Tibial nerve (tissue), 4 donors: Measurements from ENCODE around the gene SNN. TPM values are rescaled to one million over a fixed set of nuclear protein-coding genes. Genes with fewer than 3 reads are reported as not detected.

Source experiments
- DNase-seq, 2 donors: peaks; one replicate each; pipeline ENCODE4 v3.0.0-alpha.2; 2019; ENCODE audit warnings: low spot score in 2 of 2
- H3K27ac ChIP-seq, 4 donors: fragments of 200-600 bp; sonication (generic) in 3 of 4; one replicate each; pipeline ENCODE4 v1.5.1; 2017 to 2019; ENCODE audit warnings: mild to moderate bottlenecking in 1 of 4
- H3K27me3 ChIP-seq, 2 donors: fragments of 200-600 bp; sonication (generic) in 1 of 2; one replicate each; pipeline versions ENCODE4 v1.5.1 to v1.6.0; 2017 to 2019
- H3K36me3 ChIP-seq, 3 donors: fragments of 200-600 bp; sonication (generic); one replicate each; pipeline ENCODE4 v1.5.1; 2018 to 2019
- H3K4me1 ChIP-seq, 4 donors: fragments of 200-600 bp; sonication (generic) in 3 of 4; one replicate each; pipeline ENCODE4 v1.5.1; 2017 to 2019
- H3K4me3 ChIP-seq, 4 donors: fragments of 200-600 bp; sonication (generic) in 3 of 4; one replicate each; pipeline ENCODE4 v1.5.1; 2017 to 2019; ENCODE audit warnings: mild to moderate bottlenecking in 1 of 4, moderate library complexity in 1 of 4
- H3K9me3 ChIP-seq, 4 donors: fragments of 200-600 bp; sonication (generic) in 3 of 4; one replicate each; pipeline ENCODE4 v1.5.1; 2017 to 2019
- CTCF ChIP-seq, 5 experiments: fragments of 200-600 bp in 3 of 5; fragments of 450-650 bp in 2 of 5; sonication (generic) in 3 of 5; IDR thresholded peaks; one replicate each; pipeline ENCODE4 v1.5.1; 2016 to 2019; ENCODE audit warnings: antibody characterized with exemption in 5 of 5, mild to moderate bottlenecking in 3 of 5, moderate library complexity in 2 of 5
- EP300 ChIP-seq, 2 donors: sonication (generic); formaldehyde crosslinking; IDR thresholded peaks; one replicate each; pipeline ENCODE4 v1.6.1; 2017; ENCODE audit warnings: antibody characterized with exemption in 2 of 2, mild to moderate bottlenecking in 1 of 2
- POLR2A ChIP-seq, 2 donors: fragments of 450-650 bp; IDR thresholded peaks; one replicate each; pipeline ENCODE4 v1.6.1; 2017; ENCODE audit warnings: antibody characterized with exemption in 2 of 2, mild to moderate bottlenecking in 2 of 2, moderate library complexity in 2 of 2
- WGBS, 2 donors: methylation state at CpG; one replicate each; pipeline ENCODE4 v1.1.5; 2018; 5-methylcytosine and 5-hydroxymethylcytosine counted together
- total RNA-seq, 4 donors: library from RNA; depleted of rRNA; stranded (reverse); fragments of >200 nt; gene quantifications; one replicate each; pipeline ENCODE4 v1.1.0, GENCODE V29; 2016

Gene SNN
- total RNA-seq, 4 donors from 2014 or later: 24.3 to 30.6 (median 27.0) TPM

GRCh38 chr16:11725457-11725856 lies 57.2 kb downstream of the SNN start:
- Histone ChIP-seq H3K27ac (no peak overlapping the region), H3K36me3 (peaks cover 0 to 61% (median 7%) of the 10 kb centered on the region in 3 donors)
- 85 to 88% methylated on average over 1 of the region's 1 CpG for WGBS, 2 donors

GRCh38 chr16:11726008-11726407 lies 57.8 kb downstream of the SNN start:
- Histone ChIP-seq H3K9me3 (no peaks in the 10 kb centered on the region), H3K4me1 (peaks cover 0 to 14% (median 0%) of the 10 kb centered on the region in 4 donors), H3K27ac (no peak overlapping the region), H3K4me3 (no peak overlapping the region), H3K27me3 (no peaks in the 10 kb centered on the region), H3K36me3 (peaks cover 0 to 57% (median 7%) of the 10 kb centered on the region in 3 donors)
- DNase-seq: no peak
- TF ChIP-seq POLR2A (IDR thresholded peaks at IDR 0.05): no peak
- no peak for TF ChIP-seq CTCF (IDR thresholded peaks at IDR 0.05)
- TF ChIP-seq EP300 (IDR thresholded peaks at IDR 0.05): no peak
- WGBS, 2 donors: 94% methylated on average over 8 of the region's 8 CpGs

More at GRCh38 chr16:11725457-11725856, 57.2 kb downstream of the SNN start:
- Histone ChIP-seq H3K27me3 (no peaks in the 10 kb centered on the region), H3K9me3 (no peaks in the 10 kb centered on the region), H3K4me1 (peaks cover 0 to 8% (median 0%) of the 10 kb centered on the region in 4 donors), H3K4me3 (no peak overlapping the region)
- DNase-seq: no peak
- TF ChIP-seq POLR2A (IDR thresholded peaks at IDR 0.05): no peak
- no peak for TF ChIP-seq CTCF (IDR thresholded peaks at IDR 0.05)
- TF ChIP-seq EP300 (IDR thresholded peaks at IDR 0.05): no peak

- Histone ChIP-seq H3K9me3 (no peaks in the 10 kb centered on the region), H3K27ac (no peak overlapping the region), H3K36me3 (peaks cover 0 to 67% (median 12%) of the 10 kb centered on the region in 3 donors), H3K4me1 (peaks cover 0 to 21% (median 0%) of the 10 kb centered on the region in 4 donors), H3K4me3 (no peak overlapping the region), H3K27me3 (no peaks in the 10 kb centered on the region)
- no peak for DNase-seq
- TF ChIP-seq POLR2A (IDR thresholded peaks at IDR 0.05) (no peak), CTCF (IDR thresholded peaks at IDR 0.05) (no peak), EP300 (IDR thresholded peaks at IDR 0.05) (no peak)
- 82 to 86% methylated on average over 4 of the region's 4 CpGs for WGBS, 2 donors
Measured at GRCh38 chr16:11727796-11728543, 59.7 kb downstream of the SNN start.

Other genes with a start within 250 kb of the SNN start
- 10 to 100 TPM; 54.8 to 73.0 (median 65.3) TPM for gene LITAF, start 81.5 kb upstream of the SNN start, total RNA-seq
- 10 to 100 TPM; 45.7 to 67.2 (median 51.4) TPM for gene TXNDC11, start 74.4 kb downstream of the SNN start, total RNA-seq
- gene ZC3H7A, start 128.8 kb downstream of the SNN start, total RNA-seq: 10 to 100 TPM; 59.2 to 86.7 (median 76.2) TPM
- gene RSL1D1, start 183.1 kb downstream of the SNN start, total RNA-seq: 100 to 1,000 TPM in 3 of 4 donors, 10 to 100 TPM in 1; 67.3 to 107 (median 103) TPM
- gene GSPT1, start 247.5 kb downstream of the SNN start, total RNA-seq: 10 to 100 TPM; 43.2 to 49.8 (median 46.2) TPM